HG02970 (cell line): ENCODE measurements around the gene SPRYD3.

Experiments
- ATAC-seq: cut with Tn5 transposase; IDR thresholded peaks from one replicate; pipeline ENCODE4 v1.9.1; 2021; ENCODE audit warnings: mild to moderate bottlenecking, moderate library complexity, moderate number of reproducible peaks; ENCODE audit not compliant: unreplicated experiment, low FRiP score

Gene SPRYD3

GRCh38 chr12:53064613-53065436 is 14.4 kb downstream of the SPRYD3 start:
- ATAC-seq: no peak

- no peak for ATAC-seq
Measured at GRCh38 chr12:53063708-53064612, 15.2 kb downstream of the SPRYD3 start.

GRCh38 chr12:53062977-53063707 is 16.0 kb downstream of the SPRYD3 start:
- no peak for ATAC-seq

GRCh38 chr12:53062011-53062961 is 16.9 kb downstream of the SPRYD3 start:
- no peak for ATAC-seq

- ATAC-seq: no peak
Measured at GRCh38 chr12:53061404-53062010, 17.7 kb downstream of the SPRYD3 start.

GRCh38 chr12:53060721-53061276 is 18.4 kb downstream of the SPRYD3 start:
- ATAC-seq: no peak

- no peak for ATAC-seq
Measured at GRCh38 chr12:53060064-53060720, 19.0 kb downstream of the SPRYD3 start.

- ATAC-seq: no peak
Measured at GRCh38 chr12:53059434-53060063, 19.6 kb downstream of the SPRYD3 start.

- no peak for ATAC-seq
Measured at GRCh38 chr12:53058674-53059433, 20.3 kb downstream of the SPRYD3 start.

GRCh38 chr12:53057816-53058500 is 21.2 kb downstream of the SPRYD3 start:
- ATAC-seq: no peak

GRCh38 chr12:53056901-53057300 is 22.3 kb downstream of the SPRYD3 start:
- ATAC-seq: no peak

- ATAC-seq: no peak
Measured at GRCh38 chr12:53056296-53056695, 22.9 kb downstream of the SPRYD3 start.

GRCh38 chr12:53055471-53056266 is 23.5 kb downstream of the SPRYD3 start:
- no peak for ATAC-seq

GRCh38 chr12:53054112-53054878 is 24.9 kb downstream of the SPRYD3 start:
- peak; percentile 73 for ATAC-seq
